GM23338 (cell line): ENCODE results near the gene AGAP1. TPM values are rescaled to one million over a fixed set of nuclear protein-coding genes. Genes with fewer than 3 reads are reported as not detected.

Source experiments
- ATAC-seq: fragments of 200-7000 bp; cut with Tn5 transposase; 3 replicates; pipeline ENCODE4 v1.9.1; 2020
- DNase-seq: peaks from one replicate; pipeline ENCODE4 v3.0.0-alpha.2; 2015; ENCODE audit warnings: low spot score
- H2AFZ ChIP-seq: fragments of 200-600 bp; sonication (generic); 2 replicates; pipeline ENCODE4 v1.8.0; 2016; ENCODE audit warnings: antibody characterized with exemption, mild to moderate bottlenecking, moderate library complexity
- H3F3A ChIP-seq: fragments of 200-600 bp; sonication (generic); replicated peaks from 2 replicates; pipeline ENCODE4 v1.8.0; 2017; ENCODE audit warnings: antibody characterized with exemption, mixed run types, low read depth
- H3K27ac ChIP-seq: fragments of 200-600 bp; sonication (generic); 2 replicates; pipeline ENCODE4 v1.6.1; 2016; ENCODE audit warnings: low read depth
- H3K27me3 ChIP-seq: fragments of 200-600 bp; sonication (generic); 2 replicates; pipeline ENCODE4 v1.8.0; 2016; ENCODE audit warnings: mild to moderate bottlenecking, mixed run types, moderate library complexity; ENCODE audit not compliant: insufficient read depth
- H3K36me3 ChIP-seq: fragments of 200-600 bp; sonication (generic); 2 replicates; pipeline ENCODE4 v1.8.0; 2016; ENCODE audit warnings: mild to moderate bottlenecking; ENCODE audit not compliant: insufficient read depth
- H3K4me1 ChIP-seq: fragments of 200-600 bp; sonication (generic); 2 replicates; pipeline ENCODE4 v1.8.0; 2016; ENCODE audit warnings: mild to moderate bottlenecking, moderate library complexity; ENCODE audit not compliant: insufficient read depth
- H3K4me2 ChIP-seq: fragments of 200-600 bp; sonication (generic); 2 replicates; pipeline ENCODE4 v1.7.1; 2017; ENCODE audit warnings: mixed run types
- H3K4me3 ChIP-seq: fragments of 200-600 bp; sonication (generic); 2 replicates; pipeline ENCODE4 v1.6.1; 2016; ENCODE audit warnings: mixed run types
- H3K79me2 ChIP-seq: fragments of 200-600 bp; sonication (generic); replicated peaks from 2 replicates; pipeline ENCODE4 v1.8.0; 2017; ENCODE audit warnings: mild to moderate bottlenecking; ENCODE audit not compliant: insufficient read depth
- H3K9me2 ChIP-seq: fragments of 200-600 bp; sonication (generic); 2 replicates; pipeline ENCODE4 v1.8.0; 2017; ENCODE audit not compliant: insufficient read depth
- H4K20me1 ChIP-seq: fragments of 200-600 bp; sonication (generic); replicated peaks from 2 replicates; pipeline ENCODE4 v1.8.0; 2017; ENCODE audit warnings: mild to moderate bottlenecking; ENCODE audit not compliant: insufficient read depth
- H3K27ac Mint-ChIP-seq: 2 replicates; pipeline ENCODE4 v1.8.0; 2020; ENCODE audit warnings: inconsistent platforms, mild to moderate bottlenecking, moderate library complexity, mixed read lengths
- H3K27me3 Mint-ChIP-seq: 3 replicates; pipeline ENCODE4 v1.8.0; 2022; ENCODE audit warnings: low read depth, mild to moderate bottlenecking, moderate library complexity, mixed read lengths, inconsistent platforms; ENCODE audit not compliant: insufficient read depth, poor library complexity
- H3K36me3 Mint-ChIP-seq: 3 replicates; pipeline ENCODE4 v1.8.0; 2021; ENCODE audit warnings: low read depth, mild to moderate bottlenecking, inconsistent platforms, moderate library complexity, mixed read lengths
- H3K4me1 Mint-ChIP-seq: 3 replicates; pipeline ENCODE4 v1.8.0; 2020; ENCODE audit warnings: mild to moderate bottlenecking, inconsistent platforms, mixed read lengths
- H3K4me3 Mint-ChIP-seq: 3 replicates; pipeline ENCODE4 v1.8.0; 2021; ENCODE audit warnings: moderate library complexity, mild to moderate bottlenecking, inconsistent platforms, mixed read lengths
- H3K9me3 Mint-ChIP-seq: 3 replicates; pipeline ENCODE4 v1.8.0; 2020; ENCODE audit warnings: moderate library complexity, mild to moderate bottlenecking, inconsistent platforms, mixed read lengths
- JUNB ChIP-seq: IDR thresholded peaks from one replicate; pipeline ENCODE4 v1.6.1; 2016; ENCODE audit warnings: antibody characterized with exemption; ENCODE audit not compliant: unreplicated experiment
- POLR2AphosphoS5 ChIP-seq: IDR thresholded peaks from 2 replicates; pipeline ENCODE4 v1.6.1; 2016; ENCODE audit warnings: antibody characterized with exemption, low read depth
- STAT1 ChIP-seq: IDR thresholded peaks from one replicate; pipeline ENCODE4 v1.6.1; 2016; ENCODE audit warnings: antibody characterized with exemption; ENCODE audit not compliant: unreplicated experiment
- ZNF114 ChIP-seq: fragments of 250-450 bp; sonication (Bioruptor Pico); IDR thresholded peaks from 2 replicates; pipeline ENCODE4 v1.5.0; 2020; ENCODE audit warnings: mild to moderate bottlenecking, moderate library complexity
- ZNF331 ChIP-seq: fragments of 250-450 bp; sonication (Bioruptor Pico); IDR thresholded peaks from 2 replicates; pipeline ENCODE4 v1.5.0; 2020; ENCODE audit warnings: low read depth, mild to moderate bottlenecking, moderate library complexity
- polyA plus RNA-seq: library from polyadenylated mRNA; unstranded; fragments of >200 nt; fragmentation: Nextera tagmentation; extraction: Ambion mirVana; gene quantifications from 2 replicates; pipeline ENCODE4 v1.2.1, GENCODE V29; 2016
- total RNA-seq: library from RNA; depleted of rRNA; stranded (reverse); fragments of >200 nt; shearing (Covaris generic); gene quantifications from 2 replicates; pipeline ENCODE4 v1.2.3, GENCODE V29; 2014
- TF ChIP-seq, protein P1 (sequence below): fragments of 250-450 bp; sonication (Bioruptor Pico); IDR thresholded peaks from 2 replicates; pipeline ENCODE4 v1.5.0; 2020; ENCODE audit warnings: mild to moderate bottlenecking, moderate library complexity
- TF ChIP-seq, protein P2 (sequence below): IDR thresholded peaks from one replicate; pipeline ENCODE4 v1.6.1; 2018; ENCODE audit warnings: antibody characterized with exemption; ENCODE audit not compliant: unreplicated experiment
- TF ChIP-seq, protein P3 (sequence below), 2 experiments: fragments of 200-600 bp in 1 of 2; sonication (generic) in 1 of 2; conservative IDR thresholded peaks; 2 replicates each; pipeline versions ENCODE4 v1.5.1 to v1.6.1; 2016 to 2017; ENCODE audit warnings: antibody characterized with exemption in 2 of 2, low read depth in 2 of 2, mild to moderate bottlenecking in 2 of 2, moderate library complexity in 1 of 2

AGAP1 gene
- total and polyA plus RNA-seq, 2 experiments from 2014 or later: 13.3 to 27.9 TPM

DNA sequence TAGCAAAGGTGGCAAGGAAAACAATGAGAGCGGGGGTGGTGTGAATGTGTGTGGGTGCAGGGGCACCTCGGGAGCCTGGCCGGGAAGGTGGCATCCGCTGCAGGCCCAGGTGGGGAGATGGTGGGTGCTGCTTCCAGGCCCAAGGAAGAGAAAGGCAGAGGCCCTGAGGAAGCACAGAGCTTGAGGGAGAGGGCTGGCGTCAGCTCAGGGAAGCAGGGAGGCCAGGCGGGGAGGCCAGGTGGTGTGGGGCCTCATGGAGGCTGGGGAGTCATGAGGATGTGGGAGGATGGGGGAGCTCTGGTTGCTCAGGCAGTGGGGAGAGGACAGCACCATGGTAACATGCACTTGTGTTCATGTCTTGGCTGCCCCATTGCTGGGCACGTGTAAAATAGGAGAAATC is 43.3 kb downstream of the AGAP1 start:
- Mint-ChIP-seq H3K27me3 (peaks cover 9% of the 10 kb centered on the region), H3K36me3 (no peaks in the 10 kb centered on the region; the same call in 2 of the 3 replicates), H3K27ac (no peak overlapping the region), H3K9me3 (no peaks in the 10 kb centered on the region; the same call in 2 of the 3 replicates), H3K4me3 (no peak overlapping the region; the same call in 2 of the 3 replicates), H3K4me1 (peaks cover 59% of the 10 kb centered on the region)
- Histone ChIP-seq H3K79me2 (peaks cover 93% of the 10 kb centered on the region), H3K27me3 (no peaks in the 10 kb centered on the region), H3K36me3 (no peaks in the 10 kb centered on the region), H3K4me2 (no peak overlapping the region), H3K9me2 (no peaks in the 10 kb centered on the region), H3K27ac (no peak overlapping the region), H3F3A (no peaks in the 10 kb centered on the region), H2AFZ (no peak overlapping the region), H3K4me1 (peaks cover 8% of the 10 kb centered on the region; the same call in 1 of the 2 replicates), H3K4me3 (no peak overlapping the region), H4K20me1 (peaks cover 17% of the 10 kb centered on the region)
- no peak for DNase-seq
- ATAC-seq: no peak
- TF ChIP-seq, protein P1, sequence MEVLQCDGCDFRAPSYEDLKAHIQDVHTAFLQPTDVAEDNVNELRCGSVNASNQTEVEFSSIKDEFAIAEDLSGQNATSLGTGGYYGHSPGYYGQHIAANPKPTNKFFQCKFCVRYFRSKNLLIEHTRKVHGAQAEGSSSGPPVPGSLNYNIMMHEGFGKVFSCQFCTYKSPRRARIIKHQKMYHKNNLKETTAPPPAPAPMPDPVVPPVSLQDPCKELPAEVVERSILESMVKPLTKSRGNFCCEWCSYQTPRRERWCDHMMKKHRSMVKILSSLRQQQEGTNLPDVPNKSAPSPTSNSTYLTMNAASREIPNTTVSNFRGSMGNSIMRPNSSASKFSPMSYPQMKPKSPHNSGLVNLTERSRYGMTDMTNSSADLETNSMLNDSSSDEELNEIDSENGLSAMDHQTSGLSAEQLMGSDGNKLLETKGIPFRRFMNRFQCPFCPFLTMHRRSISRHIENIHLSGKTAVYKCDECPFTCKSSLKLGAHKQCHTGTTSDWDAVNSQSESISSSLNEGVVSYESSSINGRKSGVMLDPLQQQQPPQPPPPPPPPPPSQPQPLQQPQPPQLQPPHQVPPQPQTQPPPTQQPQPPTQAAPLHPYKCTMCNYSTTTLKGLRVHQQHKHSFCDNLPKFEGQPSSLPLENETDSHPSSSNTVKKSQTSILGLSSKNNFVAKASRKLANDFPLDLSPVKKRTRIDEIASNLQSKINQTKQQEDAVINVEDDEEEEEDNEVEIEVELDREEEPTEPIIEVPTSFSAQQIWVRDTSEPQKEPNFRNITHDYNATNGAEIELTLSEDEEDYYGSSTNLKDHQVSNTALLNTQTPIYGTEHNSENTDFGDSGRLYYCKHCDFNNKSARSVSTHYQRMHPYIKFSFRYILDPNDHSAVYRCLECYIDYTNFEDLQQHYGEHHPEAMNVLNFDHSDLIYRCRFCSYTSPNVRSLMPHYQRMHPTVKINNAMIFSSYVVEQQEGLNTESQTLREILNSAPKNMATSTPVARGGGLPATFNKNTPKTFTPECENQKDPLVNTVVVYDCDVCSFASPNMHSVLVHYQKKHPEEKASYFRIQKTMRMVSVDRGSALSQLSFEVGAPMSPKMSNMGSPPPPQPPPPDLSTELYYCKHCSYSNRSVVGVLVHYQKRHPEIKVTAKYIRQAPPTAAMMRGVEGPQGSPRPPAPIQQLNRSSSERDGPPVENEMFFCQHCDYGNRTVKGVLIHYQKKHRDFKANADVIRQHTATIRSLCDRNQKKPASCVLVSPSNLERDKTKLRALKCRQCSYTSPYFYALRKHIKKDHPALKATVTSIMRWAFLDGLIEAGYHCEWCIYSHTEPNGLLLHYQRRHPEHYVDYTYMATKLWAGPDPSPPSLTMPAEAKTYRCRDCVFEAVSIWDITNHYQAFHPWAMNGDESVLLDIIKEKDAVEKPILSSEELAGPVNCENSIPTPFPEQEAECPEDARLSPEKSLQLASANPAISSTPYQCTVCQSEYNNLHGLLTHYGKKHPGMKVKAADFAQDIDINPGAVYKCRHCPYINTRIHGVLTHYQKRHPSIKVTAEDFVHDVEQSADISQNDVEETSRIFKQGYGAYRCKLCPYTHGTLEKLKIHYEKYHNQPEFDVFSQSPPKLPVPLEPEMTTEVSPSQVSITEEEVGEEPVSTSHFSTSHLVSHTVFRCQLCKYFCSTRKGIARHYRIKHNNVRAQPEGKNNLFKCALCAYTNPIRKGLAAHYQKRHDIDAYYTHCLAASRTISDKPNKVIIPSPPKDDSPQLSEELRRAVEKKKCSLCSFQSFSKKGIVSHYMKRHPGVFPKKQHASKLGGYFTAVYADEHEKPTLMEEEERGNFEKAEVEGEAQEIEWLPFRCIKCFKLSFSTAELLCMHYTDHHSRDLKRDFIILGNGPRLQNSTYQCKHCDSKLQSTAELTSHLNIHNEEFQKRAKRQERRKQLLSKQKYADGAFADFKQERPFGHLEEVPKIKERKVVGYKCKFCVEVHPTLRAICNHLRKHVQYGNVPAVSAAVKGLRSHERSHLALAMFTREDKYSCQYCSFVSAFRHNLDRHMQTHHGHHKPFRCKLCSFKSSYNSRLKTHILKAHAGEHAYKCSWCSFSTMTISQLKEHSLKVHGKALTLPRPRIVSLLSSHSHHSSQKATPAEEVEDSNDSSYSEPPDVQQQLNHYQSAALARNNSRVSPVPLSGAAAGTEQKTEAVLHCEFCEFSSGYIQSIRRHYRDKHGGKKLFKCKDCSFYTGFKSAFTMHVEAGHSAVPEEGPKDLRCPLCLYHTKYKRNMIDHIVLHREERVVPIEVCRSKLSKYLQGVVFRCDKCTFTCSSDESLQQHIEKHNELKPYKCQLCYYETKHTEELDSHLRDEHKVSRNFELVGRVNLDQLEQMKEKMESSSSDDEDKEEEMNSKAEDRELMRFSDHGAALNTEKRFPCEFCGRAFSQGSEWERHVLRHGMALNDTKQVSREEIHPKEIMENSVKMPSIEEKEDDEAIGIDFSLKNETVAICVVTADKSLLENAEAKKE: no peak
- TF ChIP-seq, protein P2, sequence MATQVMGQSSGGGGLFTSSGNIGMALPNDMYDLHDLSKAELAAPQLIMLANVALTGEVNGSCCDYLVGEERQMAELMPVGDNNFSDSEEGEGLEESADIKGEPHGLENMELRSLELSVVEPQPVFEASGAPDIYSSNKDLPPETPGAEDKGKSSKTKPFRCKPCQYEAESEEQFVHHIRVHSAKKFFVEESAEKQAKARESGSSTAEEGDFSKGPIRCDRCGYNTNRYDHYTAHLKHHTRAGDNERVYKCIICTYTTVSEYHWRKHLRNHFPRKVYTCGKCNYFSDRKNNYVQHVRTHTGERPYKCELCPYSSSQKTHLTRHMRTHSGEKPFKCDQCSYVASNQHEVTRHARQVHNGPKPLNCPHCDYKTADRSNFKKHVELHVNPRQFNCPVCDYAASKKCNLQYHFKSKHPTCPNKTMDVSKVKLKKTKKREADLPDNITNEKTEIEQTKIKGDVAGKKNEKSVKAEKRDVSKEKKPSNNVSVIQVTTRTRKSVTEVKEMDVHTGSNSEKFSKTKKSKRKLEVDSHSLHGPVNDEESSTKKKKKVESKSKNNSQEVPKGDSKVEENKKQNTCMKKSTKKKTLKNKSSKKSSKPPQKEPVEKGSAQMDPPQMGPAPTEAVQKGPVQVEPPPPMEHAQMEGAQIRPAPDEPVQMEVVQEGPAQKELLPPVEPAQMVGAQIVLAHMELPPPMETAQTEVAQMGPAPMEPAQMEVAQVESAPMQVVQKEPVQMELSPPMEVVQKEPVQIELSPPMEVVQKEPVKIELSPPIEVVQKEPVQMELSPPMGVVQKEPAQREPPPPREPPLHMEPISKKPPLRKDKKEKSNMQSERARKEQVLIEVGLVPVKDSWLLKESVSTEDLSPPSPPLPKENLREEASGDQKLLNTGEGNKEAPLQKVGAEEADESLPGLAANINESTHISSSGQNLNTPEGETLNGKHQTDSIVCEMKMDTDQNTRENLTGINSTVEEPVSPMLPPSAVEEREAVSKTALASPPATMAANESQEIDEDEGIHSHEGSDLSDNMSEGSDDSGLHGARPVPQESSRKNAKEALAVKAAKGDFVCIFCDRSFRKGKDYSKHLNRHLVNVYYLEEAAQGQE: no peak
- no peak for TF ChIP-seq STAT1
- TF ChIP-seq ZNF331 (CRISPR knock-in tag): no peak
- no peak for TF ChIP-seq POLR2AphosphoS5
- TF ChIP-seq, protein P3, sequence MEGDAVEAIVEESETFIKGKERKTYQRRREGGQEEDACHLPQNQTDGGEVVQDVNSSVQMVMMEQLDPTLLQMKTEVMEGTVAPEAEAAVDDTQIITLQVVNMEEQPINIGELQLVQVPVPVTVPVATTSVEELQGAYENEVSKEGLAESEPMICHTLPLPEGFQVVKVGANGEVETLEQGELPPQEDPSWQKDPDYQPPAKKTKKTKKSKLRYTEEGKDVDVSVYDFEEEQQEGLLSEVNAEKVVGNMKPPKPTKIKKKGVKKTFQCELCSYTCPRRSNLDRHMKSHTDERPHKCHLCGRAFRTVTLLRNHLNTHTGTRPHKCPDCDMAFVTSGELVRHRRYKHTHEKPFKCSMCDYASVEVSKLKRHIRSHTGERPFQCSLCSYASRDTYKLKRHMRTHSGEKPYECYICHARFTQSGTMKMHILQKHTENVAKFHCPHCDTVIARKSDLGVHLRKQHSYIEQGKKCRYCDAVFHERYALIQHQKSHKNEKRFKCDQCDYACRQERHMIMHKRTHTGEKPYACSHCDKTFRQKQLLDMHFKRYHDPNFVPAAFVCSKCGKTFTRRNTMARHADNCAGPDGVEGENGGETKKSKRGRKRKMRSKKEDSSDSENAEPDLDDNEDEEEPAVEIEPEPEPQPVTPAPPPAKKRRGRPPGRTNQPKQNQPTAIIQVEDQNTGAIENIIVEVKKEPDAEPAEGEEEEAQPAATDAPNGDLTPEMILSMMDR (conservative IDR thresholded peaks at IDR 0.05; ENCODE audit: low read depth in 2 of 2): no peak
- TF ChIP-seq ZNF114 (CRISPR knock-in tag): no peak
- no peak for TF ChIP-seq JUNB
